ENCODE results near the gene ZNF525. TPM values are rescaled to one million over a fixed set of nuclear protein-coding genes. Genes with fewer than 3 reads are reported as not detected.
A peak's percentile ranks its signal among the peaks of the same experiment; 100 is the strongest.
"Not testable (repeated sequence)": the region's sequence is repeated elsewhere in the genome, so short reads cannot be mapped to it uniquely, and the experiment has no call there.

Gene ZNF525
- total and polyA plus RNA-seq, 11 donors: 1.6 to 6.0 (median 3.6) TPM

GRCh38 chr19:53333066-53333462 lies 32.4 kb upstream of the ZNF525 start:
- ATAC-seq (peak in 3 of 4 donors; percentile 25 to 49 (median 44)), DNase-seq (peak; percentile 29 to 67 (median 42))
- Histone ChIP-seq H3K27ac (peak overlapping the region in 11 of 12 donors; percentile 60 to 81 (median 73)), H3K4me3 (peak overlapping the region; percentile 29 to 93 (median 76)), H3K9me3 (peaks cover 0 to 20% (median 0%) of the 10 kb centered on the region in 12 donors), H3K4me1 (peaks cover 0 to 19% (median 2%) of the 10 kb centered on the region in 12 donors), H3K36me3 (peaks cover 0 to 6% (median 0%) of the 10 kb centered on the region in 9 donors), H3K27me3 (peaks cover 0 to 7% (median 0%) of the 10 kb centered on the region in 9 donors)
- intact Hi-C loops (cut with DNase I): loop anchor here in 4 of 10 donors (1.0 to 10.0 kb wide), 5 partner anchors 78 to 138 kb away; partner anchors contain the start of genes ZNF677 (in 2 of the 4) and ZNF665 (in 1 of the 4)
- 0 to 3% (median 0%) methylated on average over 12 to 14 of the region's 14 CpGs for WGBS, 4 donors
- TF ChIP-seq POLR2A (IDR thresholded peaks at IDR 0.05): no peak
- TF ChIP-seq, protein P1, sequence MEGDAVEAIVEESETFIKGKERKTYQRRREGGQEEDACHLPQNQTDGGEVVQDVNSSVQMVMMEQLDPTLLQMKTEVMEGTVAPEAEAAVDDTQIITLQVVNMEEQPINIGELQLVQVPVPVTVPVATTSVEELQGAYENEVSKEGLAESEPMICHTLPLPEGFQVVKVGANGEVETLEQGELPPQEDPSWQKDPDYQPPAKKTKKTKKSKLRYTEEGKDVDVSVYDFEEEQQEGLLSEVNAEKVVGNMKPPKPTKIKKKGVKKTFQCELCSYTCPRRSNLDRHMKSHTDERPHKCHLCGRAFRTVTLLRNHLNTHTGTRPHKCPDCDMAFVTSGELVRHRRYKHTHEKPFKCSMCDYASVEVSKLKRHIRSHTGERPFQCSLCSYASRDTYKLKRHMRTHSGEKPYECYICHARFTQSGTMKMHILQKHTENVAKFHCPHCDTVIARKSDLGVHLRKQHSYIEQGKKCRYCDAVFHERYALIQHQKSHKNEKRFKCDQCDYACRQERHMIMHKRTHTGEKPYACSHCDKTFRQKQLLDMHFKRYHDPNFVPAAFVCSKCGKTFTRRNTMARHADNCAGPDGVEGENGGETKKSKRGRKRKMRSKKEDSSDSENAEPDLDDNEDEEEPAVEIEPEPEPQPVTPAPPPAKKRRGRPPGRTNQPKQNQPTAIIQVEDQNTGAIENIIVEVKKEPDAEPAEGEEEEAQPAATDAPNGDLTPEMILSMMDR (IDR thresholded peaks at IDR 0.05): no peak

GRCh38 chr19:53333463-53334449 lies 31.7 kb upstream of the ZNF525 start, which contains the start of gene ZNF845:
TSS of gene ZNF845 (plus strand) at chr19:53333749. CDS start at chr19:53341308, 7,559 bp downstream.
- Histone ChIP-seq H3K9me3 (peaks cover 0 to 15% (median 0%) of the 10 kb centered on the region in 12 donors), H3K27me3 (peaks cover 0 to 4% (median 0%) of the 10 kb centered on the region in 9 donors), H3K4me3 (peak within 1 kb of the TSS; percentile 29 to 93 (median 76)), H3K36me3 (peaks cover 0 to 9% (median 0%) of the 10 kb centered on the region in 9 donors), H3K27ac (peak within 1 kb of the TSS in 11 of 12 donors; percentile 60 to 81 (median 73)), H3K4me1 (peaks cover 0 to 19% (median 2%) of the 10 kb centered on the region in 12 donors)
- peak; percentile 98 to 100 (median 100) for ATAC-seq
- DNase-seq: peak; percentile 93 to 97 (median 96)
- TF ChIP-seq, protein P1 (IDR thresholded peaks at IDR 0.05): no peak
- TF ChIP-seq POLR2A (IDR thresholded peaks at IDR 0.05): peak in 1 of 2 donors; percentile 74
- intact Hi-C loops (cut with DNase I): loop anchor here in 4 of 10 donors (1.0 to 10.0 kb wide), 5 partner anchors 78 to 139 kb away; partner anchors contain the start of genes ZNF677 (in 2 of the 4) and ZNF665 (in 1 of the 4)
- 0 to 1% (median 1%) methylated on average over 58 to 61 of the region's 61 CpGs for WGBS, 4 donors

GRCh38 chr19:53344403-53344802 lies 21.1 kb upstream of the ZNF525 start:
- ATAC-seq; DNase-seq; H3K27me3 ChIP-seq; intact Hi-C loops (cut with DNase I); H3K4me1 ChIP-seq; H3K27ac ChIP-seq; H3K4me3 ChIP-seq: not testable (repeated sequence)
- Histone ChIP-seq H3K36me3 (peaks cover 0 to 99% (median 82%) of the 10 kb centered on the region in 9 donors), H3K9me3 (peaks cover 0 to 79% (median 28%) of the 10 kb centered on the region in 12 donors)
- 96 to 98% (median 97%) methylated on average over 4 of the region's 4 CpGs for WGBS, 4 donors

DNA sequence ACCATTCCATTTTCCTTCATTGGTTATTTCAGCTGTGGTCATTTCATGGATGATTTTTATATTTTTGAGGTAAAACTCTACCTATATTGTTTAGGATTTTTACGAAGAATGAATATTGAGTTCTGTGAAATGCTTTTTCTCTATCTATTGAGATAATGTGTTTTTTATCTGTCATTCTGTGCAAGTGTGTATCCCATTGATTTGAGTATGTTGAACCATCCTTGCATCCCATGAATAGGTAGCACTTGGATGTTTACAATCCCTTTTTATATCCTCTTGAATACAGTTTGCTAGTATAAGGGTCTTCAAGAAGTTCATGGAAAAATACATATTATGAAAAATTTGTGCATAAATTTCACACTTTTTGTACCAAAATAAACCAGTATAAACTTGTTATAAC lies 9.8 kb upstream of the ZNF525 start:
- Histone ChIP-seq H3K27ac (no peak overlapping the region), H3K9me3 (peaks cover 3 to 91% (median 64%) of the 10 kb centered on the region in 12 donors), H3K36me3 (peaks cover 5 to 33% (median 16%) of the 10 kb centered on the region in 9 donors), H3K27me3 (no peaks in the 10 kb centered on the region), H3K4me3 (no peak overlapping the region), H3K4me1 (no peaks in the 10 kb centered on the region)
- DNase-seq: no peak
- TF ChIP-seq POLR2A (IDR thresholded peaks at IDR 0.05): no peak
- TF ChIP-seq, protein P1 (IDR thresholded peaks at IDR 0.05): no peak
- WGBS, 4 donors: 95 to 100% (median 97%) methylated on average over 1 of the region's 1 CpG
- intact Hi-C loops (cut with DNase I): loop anchor here in 3 of 10 donors (5.0 to 10.0 kb wide), 2 partner anchors 158 to 161 kb away; partner anchors contain the start of gene ZNF665 (in 2 of the 3)
- no peak for ATAC-seq
